Measurements from ENCODE around the gene PKHD1. TPM values are rescaled to one million over a fixed set of nuclear protein-coding genes. Genes with fewer than 3 reads are reported as not detected.

PKHD1 gene
- total RNA-seq, 1 donor from 2014 or later, result not detected

- H3K27ac ChIP-seq, result no peak overlapping the region
- no peaks in the 10 kb centered on the region for H3K36me3 ChIP-seq
- H3K9me3 ChIP-seq, result no peaks in the 10 kb centered on the region
- H3K27me3 ChIP-seq, result no peaks in the 10 kb centered on the region
- TF ChIP-seq, protein P1, sequence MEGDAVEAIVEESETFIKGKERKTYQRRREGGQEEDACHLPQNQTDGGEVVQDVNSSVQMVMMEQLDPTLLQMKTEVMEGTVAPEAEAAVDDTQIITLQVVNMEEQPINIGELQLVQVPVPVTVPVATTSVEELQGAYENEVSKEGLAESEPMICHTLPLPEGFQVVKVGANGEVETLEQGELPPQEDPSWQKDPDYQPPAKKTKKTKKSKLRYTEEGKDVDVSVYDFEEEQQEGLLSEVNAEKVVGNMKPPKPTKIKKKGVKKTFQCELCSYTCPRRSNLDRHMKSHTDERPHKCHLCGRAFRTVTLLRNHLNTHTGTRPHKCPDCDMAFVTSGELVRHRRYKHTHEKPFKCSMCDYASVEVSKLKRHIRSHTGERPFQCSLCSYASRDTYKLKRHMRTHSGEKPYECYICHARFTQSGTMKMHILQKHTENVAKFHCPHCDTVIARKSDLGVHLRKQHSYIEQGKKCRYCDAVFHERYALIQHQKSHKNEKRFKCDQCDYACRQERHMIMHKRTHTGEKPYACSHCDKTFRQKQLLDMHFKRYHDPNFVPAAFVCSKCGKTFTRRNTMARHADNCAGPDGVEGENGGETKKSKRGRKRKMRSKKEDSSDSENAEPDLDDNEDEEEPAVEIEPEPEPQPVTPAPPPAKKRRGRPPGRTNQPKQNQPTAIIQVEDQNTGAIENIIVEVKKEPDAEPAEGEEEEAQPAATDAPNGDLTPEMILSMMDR (IDR thresholded peaks at IDR 0.05), result no peak
- H3K4me3 ChIP-seq, result no peak overlapping the region
- intact Hi-C loops (cut with DNase I), result no loop called here
- no peak for DNase-seq (ENCODE audit: low spot score in 2 of 2)
- no peaks in the 10 kb centered on the region for H3K4me1 ChIP-seq
Measured at GRCh38 chr6:52055451-52055850, 32.0 kb downstream of the PKHD1 start.

DNA sequence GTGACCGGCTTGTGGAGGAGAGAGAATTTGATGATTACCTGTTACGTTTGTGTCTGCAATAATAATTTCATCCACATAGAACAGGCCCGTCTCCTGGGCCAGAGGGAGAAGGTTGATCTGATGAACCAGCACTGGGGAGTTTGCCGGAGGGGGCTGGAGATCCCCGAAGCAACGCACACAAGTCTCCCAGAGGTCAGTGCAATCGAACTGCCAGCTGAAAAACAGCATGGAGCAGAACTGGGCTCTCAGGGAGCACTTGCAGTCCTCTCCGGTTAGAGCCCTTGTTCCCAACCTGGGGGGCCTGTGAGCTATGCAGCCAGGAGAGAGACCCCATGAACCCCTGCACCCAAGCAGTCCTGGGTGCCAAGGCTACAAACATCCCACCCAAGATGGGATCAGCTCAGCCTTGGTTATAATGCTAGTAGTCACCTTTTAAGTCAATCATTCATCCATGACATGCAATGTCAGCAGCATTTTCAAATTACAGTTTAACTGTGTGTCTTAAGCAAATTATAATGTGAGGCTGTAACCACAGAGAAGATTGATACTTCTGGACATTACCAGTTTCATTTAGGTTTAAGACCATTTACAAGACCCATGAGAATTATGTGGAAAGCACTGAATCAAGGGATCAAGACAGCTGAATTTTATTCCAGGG, 34.2 kb downstream of the PKHD1 start:
- intact Hi-C loops (cut with DNase I), result no loop called here
- no peaks in the 10 kb centered on the region for H3K36me3 ChIP-seq
- H3K4me3 ChIP-seq, result no peak overlapping the region
- H3K4me1 ChIP-seq, result no peaks in the 10 kb centered on the region
- no peaks in the 10 kb centered on the region for H3K9me3 ChIP-seq
- TF ChIP-seq, protein P1 (IDR thresholded peaks at IDR 0.05), result no peak
- DNase-seq (ENCODE audit: low spot score in 2 of 2), result no peak
- no peak overlapping the region for H3K27ac ChIP-seq
- no peaks in the 10 kb centered on the region for H3K27me3 ChIP-seq

DNA sequence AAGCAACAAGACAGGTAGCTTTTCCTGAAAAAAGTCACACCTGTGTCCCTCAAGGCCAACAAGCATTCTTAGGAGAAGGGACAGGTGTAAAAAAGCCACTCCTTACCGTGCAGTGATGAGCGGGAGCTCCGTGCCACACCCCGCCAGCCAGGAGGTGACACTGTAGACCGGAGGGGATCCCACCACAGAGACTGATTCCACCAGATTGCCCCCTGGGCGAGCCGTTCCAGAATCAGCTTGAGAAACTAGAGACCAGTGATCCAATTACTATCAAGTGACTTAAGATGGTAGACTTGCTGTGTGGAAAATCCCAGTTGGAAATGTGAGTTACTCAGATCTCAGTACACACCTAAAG, 37.4 kb downstream of the PKHD1 start:
- Histone ChIP-seq H3K27ac (no peak overlapping the region), H3K9me3 (no peaks in the 10 kb centered on the region), H3K4me3 (no peak overlapping the region), H3K27me3 (no peaks in the 10 kb centered on the region), H3K36me3 (no peaks in the 10 kb centered on the region), H3K4me1 (no peaks in the 10 kb centered on the region)
- no peak for DNase-seq (ENCODE audit: low spot score in 2 of 2)
- intact Hi-C loops (cut with DNase I), result no loop called here
- TF ChIP-seq, protein P1 (IDR thresholded peaks at IDR 0.05), result no peak

- Histone ChIP-seq H3K27ac (no peak overlapping the region), H3K4me3 (no peak overlapping the region), H3K27me3 (no peaks in the 10 kb centered on the region), H3K9me3 (no peaks in the 10 kb centered on the region), H3K36me3 (no peaks in the 10 kb centered on the region), H3K4me1 (no peaks in the 10 kb centered on the region)
- intact Hi-C loops (cut with DNase I), result no loop called here
- DNase-seq (ENCODE audit: low spot score in 2 of 2), result no peak
- TF ChIP-seq, protein P1 (IDR thresholded peaks at IDR 0.05), result peak in 2 of 3 experiments; percentile 28 to 60
Measured at GRCh38 chr6:52049252-52050050, 38.0 kb downstream of the PKHD1 start.

DNA sequence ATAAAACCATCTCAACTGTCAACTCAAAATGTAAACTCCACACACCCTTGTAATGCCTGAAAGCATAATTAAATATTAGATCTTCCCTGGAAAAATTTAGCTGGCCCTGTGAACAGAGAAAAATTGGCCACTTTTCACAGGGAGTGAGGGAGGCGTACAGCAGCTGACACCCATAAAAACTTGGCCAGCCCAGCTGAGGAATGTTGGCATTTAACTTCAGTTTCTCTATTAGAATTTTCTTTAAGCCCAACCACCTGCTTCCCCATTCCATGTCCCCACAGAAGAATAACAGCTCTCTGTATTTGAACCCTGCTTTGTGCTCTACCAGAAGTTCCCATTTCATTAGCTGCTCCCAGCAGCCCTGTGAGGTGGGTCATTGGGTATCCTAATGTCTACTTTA, 41.0 kb downstream of the PKHD1 start:
- Histone ChIP-seq H3K4me1 (no peaks in the 10 kb centered on the region), H3K9me3 (no peaks in the 10 kb centered on the region), H3K27me3 (no peaks in the 10 kb centered on the region), H3K36me3 (no peaks in the 10 kb centered on the region), H3K4me3 (no peak overlapping the region), H3K27ac (no peak overlapping the region)
- TF ChIP-seq, protein P1 (IDR thresholded peaks at IDR 0.05), result no peak
- DNase-seq (ENCODE audit: low spot score in 2 of 2), result no peak
- intact Hi-C loops (cut with DNase I), result no loop called here
